ENCODE measurements around the gene ANKRD29.

Gene ANKRD29

GRCh38 chr18:23662309-23663263, at the start of gene ANKRD29:
Gene ANKRD29 (minus strand): TSS chr18:23662911. CDS start chr18:23662730, 181 bp downstream.
- peak; percentile 28 to 33 for DNase-seq (ENCODE audit: low read depth in 2 of 2)

- DNase-seq (ENCODE audit: low read depth in 2 of 2), result no peak
Observed at GRCh38 chr18:23712445-23712844, 49.7 kb upstream of the ANKRD29 start.

- no peak for DNase-seq (ENCODE audit: low read depth in 2 of 2)
Observed at GRCh38 chr18:23711426-23711825, 48.7 kb upstream of the ANKRD29 start.

GRCh38 chr18:23710946-23711345, 48.2 kb upstream of the ANKRD29 start:
- DNase-seq (ENCODE audit: low read depth in 2 of 2), result no peak

- no peak for DNase-seq (ENCODE audit: low read depth in 2 of 2)
Observed at GRCh38 chr18:23710068-23710527, 47.4 kb upstream of the ANKRD29 start.

- DNase-seq (ENCODE audit: low read depth in 2 of 2), result no peak
Observed at GRCh38 chr18:23706971-23707640, 44.4 kb upstream of the ANKRD29 start.

- no peak for DNase-seq (ENCODE audit: low read depth in 2 of 2)
Observed at GRCh38 chr18:23704806-23705205, 42.1 kb upstream of the ANKRD29 start.

GRCh38 chr18:23703987-23704384, 41.3 kb upstream of the ANKRD29 start:
- no peak for DNase-seq (ENCODE audit: low read depth in 2 of 2)

- DNase-seq (ENCODE audit: low read depth in 2 of 2), result no peak
Observed at GRCh38 chr18:23703057-23703986, 40.6 kb upstream of the ANKRD29 start.

GRCh38 chr18:23702606-23703005, 39.9 kb upstream of the ANKRD29 start:
- no peak for DNase-seq (ENCODE audit: low read depth in 2 of 2)

- DNase-seq (ENCODE audit: low read depth in 2 of 2), result no peak
Observed at GRCh38 chr18:23701544-23702064, 38.9 kb upstream of the ANKRD29 start.

- DNase-seq (ENCODE audit: low read depth in 2 of 2), result no peak
Observed at GRCh38 chr18:23701017-23701416, 38.3 kb upstream of the ANKRD29 start.

GRCh38 chr18:23694637-23695430, 32.1 kb upstream of the ANKRD29 start:
- no peak for DNase-seq (ENCODE audit: low read depth in 2 of 2)

- DNase-seq (ENCODE audit: low read depth in 2 of 2), result no peak
Observed at GRCh38 chr18:23693846-23694245, 31.1 kb upstream of the ANKRD29 start.

GRCh38 chr18:23690505-23691068, 27.9 kb upstream of the ANKRD29 start:
- no peak for DNase-seq (ENCODE audit: low read depth in 2 of 2)

GRCh38 chr18:23689616-23690504, 27.1 kb upstream of the ANKRD29 start:
- no peak for DNase-seq (ENCODE audit: low read depth in 2 of 2)

GRCh38 chr18:23689031-23689615, 26.4 kb upstream of the ANKRD29 start, which contains the start of gene LAMA3:
Gene LAMA3 (plus strand): TSS chr18:23689453. CDS start chr18:23689684, 231 bp downstream.
- no peak for DNase-seq (ENCODE audit: low read depth in 2 of 2)

GRCh38 chr18:23688528-23688927, 25.8 kb upstream of the ANKRD29 start:
- DNase-seq (ENCODE audit: low read depth in 2 of 2), result no peak

Data from stimulated activated CD4-positive, alpha-beta T cell treated with anti-CD3 and anti-CD28 coated beads, Interleukin-4, amount 100 ng/mL, for 48 hours (primary cell).